NK-92 (cell line): ENCODE measurements around the gene ABCB10.
"Not testable (repeated sequence)": the region's sequence is repeated elsewhere in the genome, so short reads cannot be mapped to it uniquely, and the experiment has no call there.

ENCODE experiments used
- DNase-seq: peaks from one replicate; lab custom pipeline; 2025; ENCODE audit not compliant: unreplicated experiment; lab: John Stamatoyannopoulos, UW

ABCB10 gene

GRCh38 chr1:229574679-229575442 is 16.4 kb upstream of the ABCB10 start:
- no peak for DNase-seq

GRCh38 chr1:229572286-229572685 is 13.8 kb upstream of the ABCB10 start:
- DNase-seq, result no peak

GRCh38 chr1:229570891-229571516 is 12.5 kb upstream of the ABCB10 start:
- no peak for DNase-seq

GRCh38 chr1:229570305-229570704 is 11.8 kb upstream of the ABCB10 start:
- DNase-seq, result no peak

GRCh38 chr1:229567109-229567868 is 8.8 kb upstream of the ABCB10 start:
- DNase-seq, result no peak

GRCh38 chr1:229563701-229564100 is 5.2 kb upstream of the ABCB10 start:
- no peak for DNase-seq

- no peak for DNase-seq
Observed at GRCh38 chr1:229563241-229563640, 4.7 kb upstream of the ABCB10 start.

GRCh38 chr1:229562686-229563085 is 4.2 kb upstream of the ABCB10 start:
- DNase-seq, result no peak

- DNase-seq, result no peak
Observed at GRCh38 chr1:229561141-229561540, 2.6 kb upstream of the ABCB10 start.

- DNase-seq, result not testable (repeated sequence)
Observed at GRCh38 chr1:229560124-229560523, 1.6 kb upstream of the ABCB10 start.

- not testable (repeated sequence) for DNase-seq
Observed at GRCh38 chr1:229559336-229559801, 862 bp upstream of the ABCB10 start.

- no peak for DNase-seq
Observed at GRCh38 chr1:229557913-229558414, 543 bp downstream of the ABCB10 start.

GRCh38 chr1:229557200-229557850 is 1.2 kb downstream of the ABCB10 start:
- DNase-seq, result no peak

GRCh38 chr1:229554886-229555621 is 3.5 kb downstream of the ABCB10 start:
- no peak for DNase-seq

- no peak for DNase-seq
Observed at GRCh38 chr1:229553621-229554130, 4.8 kb downstream of the ABCB10 start.

- no peak for DNase-seq
Observed at GRCh38 chr1:229552732-229553131, 5.8 kb downstream of the ABCB10 start.

GRCh38 chr1:229550812-229551567 is 7.5 kb downstream of the ABCB10 start:
- DNase-seq, result no peak

GRCh38 chr1:229547542-229547941 is 11.0 kb downstream of the ABCB10 start:
- DNase-seq, result no peak

- DNase-seq, result no peak
Observed at GRCh38 chr1:229544587-229544986, 13.9 kb downstream of the ABCB10 start.
